ENCODE data around the gene SIT1. TPM values are rescaled to one million over a fixed set of nuclear protein-coding genes. Genes with fewer than 3 reads are reported as not detected.

The SIT1 gene
- total RNA-seq, result 0.44 TPM

DNA sequence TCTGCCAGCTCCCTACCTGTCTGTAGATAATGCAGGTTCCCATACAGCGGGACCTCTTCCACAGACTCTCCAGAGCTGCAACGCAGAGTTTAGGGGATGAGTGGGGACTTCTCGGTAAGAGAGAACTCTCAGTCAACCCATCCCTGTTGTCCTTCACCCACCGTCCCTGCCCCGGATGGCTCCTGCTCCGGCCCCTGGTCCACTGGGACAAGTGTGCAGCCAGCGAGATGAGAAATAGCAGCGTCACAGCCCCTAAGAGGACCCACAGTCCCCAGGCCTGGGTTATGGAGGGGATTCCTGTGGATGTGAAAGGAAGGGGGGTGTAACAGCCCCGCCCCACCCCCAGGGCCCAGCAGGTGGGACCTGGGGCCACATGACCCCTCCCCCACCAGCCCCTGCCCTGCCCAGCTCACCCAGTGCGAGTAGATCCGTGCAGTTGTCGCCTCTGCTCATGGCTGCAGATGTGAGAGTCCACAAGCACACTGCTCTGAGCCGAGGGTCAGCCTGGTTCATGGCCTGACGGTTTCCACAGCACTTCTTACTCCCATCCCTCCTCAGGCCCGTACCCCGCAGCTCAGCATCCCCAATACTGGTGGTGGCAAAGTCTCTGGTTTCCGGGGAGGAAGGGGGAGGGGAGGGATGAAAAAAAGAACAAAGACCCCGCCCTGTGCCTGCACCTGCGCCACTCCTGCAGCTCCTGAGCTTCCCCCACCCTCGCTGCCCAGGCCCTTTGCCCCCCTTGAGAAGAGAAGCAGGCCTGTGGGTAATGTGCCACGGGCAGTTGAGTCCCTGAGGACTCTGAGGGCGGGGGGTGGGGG is at the start of gene SIT1:
TSS of gene SIT1 (minus strand) at position 591 of the 818 bp plus-strand sequence. CDS start at position 513, 78 bp downstream.
- ATAC-seq, result no peak

DNA sequence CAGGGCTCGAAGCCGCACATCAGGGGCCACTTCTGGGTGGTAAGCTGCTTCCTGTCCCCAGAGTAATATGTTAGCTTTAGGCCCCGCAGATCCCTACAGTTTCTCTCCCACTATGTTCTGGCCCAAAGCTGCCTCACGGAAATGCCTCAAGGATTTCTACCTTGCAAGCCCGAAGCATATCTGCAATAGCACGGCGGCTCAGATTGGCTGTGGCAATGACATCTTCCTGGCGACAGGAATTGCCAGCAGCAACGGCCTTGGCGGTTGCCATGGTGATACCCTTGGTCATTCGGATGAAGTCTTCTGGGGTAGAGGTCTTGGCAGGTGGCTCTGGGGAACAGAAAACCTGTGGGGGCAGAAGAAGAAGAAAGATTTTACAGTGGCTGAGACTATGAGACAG is 49.3 kb upstream of the SIT1 start:
- no peak for ATAC-seq

GRCh38 chr9:35698231-35698630 is 47.5 kb upstream of the SIT1 start:
- no peak for ATAC-seq

DNA sequence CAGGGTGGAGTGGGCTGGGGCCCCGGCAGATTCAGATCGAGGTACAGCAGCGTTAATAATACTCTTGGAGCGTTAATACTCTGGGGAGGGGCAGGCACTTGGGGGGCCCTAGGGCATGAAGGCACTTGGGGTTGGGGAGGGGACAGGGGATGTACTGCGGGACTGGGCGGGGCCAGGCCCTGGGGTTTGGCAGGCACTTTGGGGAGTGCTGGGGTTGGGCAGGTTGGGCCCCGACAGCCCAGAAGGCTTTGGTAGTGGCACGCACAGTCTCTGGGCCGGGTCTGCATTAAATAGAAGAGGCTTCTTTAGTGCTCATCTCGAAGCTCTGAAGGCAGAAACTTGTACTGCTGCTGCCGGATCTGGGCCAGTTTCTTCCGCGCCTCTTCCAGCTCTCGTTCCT is 46.8 kb upstream of the SIT1 start:
- ATAC-seq, result peak; percentile 26

- peak; percentile 55 for ATAC-seq
Observed at GRCh38 chr9:35696520-35697215, 45.9 kb upstream of the SIT1 start.

DNA sequence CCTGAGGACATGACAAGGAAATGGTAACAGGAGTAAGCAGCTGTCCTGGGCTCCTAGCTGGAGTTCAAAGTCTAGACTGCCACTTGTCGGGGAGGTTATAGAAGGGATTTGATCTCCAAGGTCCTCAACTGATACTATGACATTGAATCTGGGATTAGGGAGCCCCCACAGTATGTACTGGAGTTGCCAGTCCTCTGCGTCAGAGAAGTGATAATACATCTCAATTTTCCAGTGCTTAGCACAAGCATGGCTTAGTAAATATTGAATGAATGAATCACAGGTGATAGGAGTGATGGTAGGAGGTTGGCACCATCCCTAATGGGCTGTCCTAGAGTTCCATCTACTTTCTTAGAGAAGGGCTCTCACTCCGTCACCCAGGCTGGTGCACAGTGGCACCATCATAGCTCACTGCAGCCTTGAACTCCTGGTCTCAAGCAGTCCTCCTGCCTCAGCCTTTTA is 45.2 kb upstream of the SIT1 start:
- ATAC-seq, result no peak

DNA sequence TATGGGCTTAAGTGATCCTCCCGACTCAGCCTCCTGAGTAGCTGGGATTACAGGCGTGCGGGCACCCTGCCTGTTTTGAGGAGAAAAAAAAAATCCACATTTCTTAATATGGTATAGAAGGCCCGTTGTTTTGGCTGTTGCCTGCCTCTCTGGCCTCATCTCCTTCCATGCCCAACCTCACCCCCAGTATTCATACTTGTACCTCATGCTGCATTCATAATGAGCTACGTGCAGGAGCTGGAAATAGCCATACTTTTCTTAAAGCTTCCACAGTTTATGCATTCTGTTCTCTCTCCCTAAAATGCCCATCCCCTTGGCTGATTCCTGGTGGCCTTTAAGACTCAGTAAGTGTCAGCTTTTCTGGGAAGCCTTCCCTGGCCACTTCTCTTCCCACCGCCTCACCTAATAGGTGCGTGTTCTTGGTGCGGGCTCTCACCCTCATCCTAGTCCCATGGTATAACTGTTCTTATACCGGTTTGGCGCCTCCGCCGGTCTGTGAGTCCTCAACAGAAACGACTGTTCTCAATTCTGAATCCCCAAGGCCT is 41.1 kb upstream of the SIT1 start:
- ATAC-seq, result no peak

GRCh38 chr9:35691334-35691650 is 40.6 kb upstream of the SIT1 start:
- ATAC-seq, result peak; percentile 4

DNA sequence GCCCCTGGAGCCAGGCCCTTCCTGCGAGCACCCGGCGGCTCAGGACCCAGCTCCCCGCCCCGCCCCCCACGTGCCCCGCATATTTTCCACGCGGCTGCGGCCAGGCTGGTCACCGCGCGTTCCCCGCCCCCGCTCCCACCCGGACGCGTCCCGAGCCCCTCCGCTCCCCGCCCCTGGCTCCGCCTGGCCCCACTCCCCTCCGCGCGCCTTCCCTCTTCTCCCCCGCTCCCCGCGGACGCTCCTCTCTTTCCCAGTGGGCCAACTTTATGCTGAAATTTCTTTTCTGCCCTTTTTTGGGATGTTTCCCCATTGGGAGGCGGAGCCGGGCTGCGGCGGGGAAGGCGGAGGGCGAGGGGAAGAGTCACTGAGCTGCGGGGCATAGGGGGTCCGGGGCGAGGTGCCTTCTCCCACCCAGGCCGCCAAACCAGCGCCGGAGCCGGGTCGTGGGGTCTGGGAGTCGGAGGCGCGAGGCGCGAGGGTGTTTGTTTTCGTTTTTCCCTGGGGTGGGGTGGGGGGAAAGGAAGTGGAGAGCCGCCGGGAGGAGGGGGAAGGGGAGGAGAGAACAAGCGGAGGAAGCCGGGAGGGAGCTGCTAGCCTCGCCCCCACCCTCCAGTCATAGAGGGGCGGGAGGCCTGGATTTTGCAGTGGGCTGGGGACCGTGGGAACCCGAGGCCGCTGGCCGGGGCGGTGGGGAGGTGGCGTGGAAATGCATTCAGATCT is 40.0 kb upstream of the SIT1 start:
- ATAC-seq, result peak; percentile 31

GRCh38 chr9:35690294-35690613 is 39.5 kb upstream of the SIT1 start:
- peak; percentile 31 for ATAC-seq

- peak; percentile 39 for ATAC-seq
Observed at GRCh38 chr9:35689542-35690293, 39.0 kb upstream of the SIT1 start, which contains the start of gene TPM2. Gene TPM2, minus strand, starts transcription at chr9:35689925. Its CDS starts 108 bp downstream, at chr9:35689817.

- ATAC-seq, result peak; percentile 24
Observed at GRCh38 chr9:35688558-35689541, 38.1 kb upstream of the SIT1 start.

DNA sequence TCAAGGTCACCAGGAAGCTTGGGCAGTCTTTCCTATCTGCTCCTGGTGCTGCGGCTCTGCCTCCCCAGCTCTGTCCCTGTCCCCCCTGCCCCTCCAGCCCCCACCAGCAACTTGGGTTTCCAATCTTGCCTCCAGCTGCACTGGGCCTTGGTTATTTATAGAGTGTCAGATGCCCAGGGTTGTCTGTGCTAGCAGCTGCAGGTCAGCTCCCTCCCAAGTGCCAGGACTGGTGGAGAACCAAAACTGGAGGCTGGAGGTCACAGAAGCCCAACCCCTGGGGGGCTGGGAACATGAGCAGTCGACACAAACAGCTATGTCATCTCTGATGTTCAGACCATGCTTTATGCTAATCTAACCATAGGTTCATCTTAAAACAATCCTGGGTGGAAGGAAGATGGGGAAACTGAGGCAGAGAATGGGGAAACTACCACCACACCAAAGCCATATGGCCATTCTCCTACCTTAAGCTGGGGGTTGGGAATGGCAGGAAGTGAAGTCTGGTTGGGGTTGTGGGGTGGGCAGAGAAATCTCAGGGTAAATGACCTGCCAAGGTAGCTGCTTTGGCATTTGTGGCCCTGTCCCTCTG is 37.3 kb upstream of the SIT1 start:
- ATAC-seq, result no peak

GRCh38 chr9:35687306-35687705 is 36.6 kb upstream of the SIT1 start:
- ATAC-seq, result no peak

DNA sequence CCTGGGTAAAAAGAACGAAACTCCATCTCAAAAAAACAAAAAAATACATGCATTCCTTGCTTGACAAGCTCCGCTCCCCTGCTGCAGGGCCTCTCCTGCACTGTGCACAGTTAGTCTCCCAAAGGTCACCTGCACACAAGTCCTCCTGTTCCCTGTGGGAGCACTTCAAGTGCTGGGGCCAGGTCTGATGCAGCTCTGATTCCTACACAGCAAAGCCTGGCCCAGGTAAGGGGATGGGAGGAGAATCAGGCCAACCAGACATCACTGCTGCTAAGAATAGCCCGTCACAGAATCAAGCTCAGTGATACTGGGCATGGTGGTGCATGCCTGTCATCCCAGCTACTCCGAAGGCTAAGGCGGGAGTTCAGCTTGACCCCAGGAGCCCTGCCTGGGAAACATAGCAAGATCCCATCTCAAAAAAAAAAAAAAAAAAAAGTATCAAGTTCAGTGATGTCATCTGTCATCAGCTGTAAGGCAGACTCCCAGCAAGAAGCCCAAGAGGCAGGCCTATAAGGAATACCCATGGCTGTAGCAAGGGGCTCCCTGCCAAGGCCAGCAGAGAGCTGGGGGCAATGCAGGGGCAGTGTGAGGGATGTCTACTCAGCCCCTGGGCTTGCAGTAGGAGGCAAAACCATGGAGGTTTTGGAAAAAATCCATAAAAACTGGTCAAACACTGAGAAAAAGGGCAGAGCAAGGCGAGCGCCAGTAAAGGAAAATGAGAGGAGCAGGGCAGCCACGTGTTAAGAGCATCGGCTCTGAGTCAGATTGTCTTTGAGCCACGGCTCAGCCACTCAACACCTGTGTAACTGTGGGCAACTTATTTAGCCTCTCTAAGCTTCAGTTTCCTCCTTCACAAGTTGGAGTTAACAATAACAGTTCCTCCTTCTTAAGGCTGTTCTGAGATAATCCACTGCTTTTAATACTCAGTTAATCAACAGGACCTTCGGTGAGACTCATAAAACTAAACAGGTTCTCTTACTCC is 35.8 kb upstream of the SIT1 start:
- ATAC-seq, result no peak

DNA sequence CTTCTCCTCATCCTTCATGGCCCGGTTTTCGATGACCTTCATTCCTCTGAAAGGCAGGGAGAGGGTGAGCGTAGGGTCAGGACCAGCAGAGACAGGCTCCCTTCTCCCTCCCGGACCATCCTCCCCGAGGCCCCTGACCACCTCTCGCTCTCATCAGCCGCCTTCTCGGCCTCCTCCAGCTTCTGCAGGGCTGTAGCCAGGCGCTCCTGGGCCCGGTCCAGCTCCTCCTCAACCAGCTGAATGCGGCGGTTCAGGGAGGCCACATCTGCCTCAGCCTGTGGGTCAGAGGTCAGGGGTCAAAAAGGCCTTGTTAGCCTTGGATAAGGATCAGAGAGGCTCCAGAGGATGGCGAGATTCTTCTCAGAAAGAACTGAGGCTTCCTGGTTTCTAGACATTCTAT is 34.8 kb upstream of the SIT1 start:
- ATAC-seq, result no peak

- no peak for ATAC-seq
Observed at GRCh38 chr9:35684921-35685320, 34.2 kb upstream of the SIT1 start.

DNA sequence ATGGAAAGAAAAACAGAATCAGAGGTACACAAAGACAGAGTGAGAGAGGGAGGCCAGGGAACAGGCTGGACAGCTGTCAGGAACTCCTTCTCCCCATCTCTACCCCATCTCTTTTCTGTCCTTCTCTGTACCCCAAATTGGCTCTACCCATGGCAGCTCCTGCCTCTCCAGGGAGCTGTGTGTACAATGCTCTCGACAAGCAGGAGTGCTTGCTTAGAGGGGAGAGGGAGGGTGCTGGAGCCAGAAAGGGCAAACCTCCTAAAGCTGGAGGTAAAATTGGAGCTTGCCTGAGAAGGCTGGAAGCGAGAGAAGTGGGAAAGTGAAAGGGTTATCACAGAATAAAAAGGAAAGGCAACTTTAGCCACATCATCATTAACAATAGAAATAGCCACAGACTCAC is 32.6 kb upstream of the SIT1 start:
- no peak for ATAC-seq

GRCh38 chr9:35682520-35683315 is 32.0 kb upstream of the SIT1 start:
- ATAC-seq, result no peak
